ENCODE data around the gene ANKRD63. TPM values are rescaled to one million over a fixed set of nuclear protein-coding genes. Genes with fewer than 3 reads are reported as not detected.

ANKRD63 gene
- total and polyA plus RNA-seq, 4 donors, result not detected

GRCh38 chr15:40314723-40315276 is 31.9 kb upstream of the ANKRD63 start:
- Histone ChIP-seq H3K4me1 (ENCODE audit: control insufficient read depth in 5 of 5, insufficient read depth in 5 of 5, low read length in 5 of 5) (peaks cover 0 to 7% (median 0%) of the 10 kb centered on the region in 5 donors), H3K4me3 (no peak overlapping the region), H3K9me3 (ENCODE audit: control insufficient read depth in 4 of 4, insufficient read depth in 3 of 4, low read length in 3 of 4) (no peaks in the 10 kb centered on the region), H3K27me3 (ENCODE audit: control insufficient read depth in 3 of 3, insufficient read depth in 3 of 3, low read length in 2 of 3) (peaks cover 0 to 9% (median 0%) of the 10 kb centered on the region in 3 donors), H3K27ac (ENCODE audit: low read depth in 1 of 2, low read length in 1 of 2) (no peak overlapping the region), H3K9ac (ENCODE audit: insufficient read depth in 1 of 2, low read length in 2 of 2) (no peak overlapping the region), H3K36me3 (ENCODE audit: control insufficient read depth in 4 of 4, insufficient read depth in 4 of 4, low read length in 4 of 4) (no peaks in the 10 kb centered on the region)
- WGBS, 2 donors, result 59 to 66% methylated on average over 4 of the region's 4 CpGs
- no peak for DNase-seq
- TF ChIP-seq CTCF (IDR thresholded peaks at IDR 0.05; ENCODE audit: control extremely low read depth, extremely low read depth), result no peak
- no peak for ATAC-seq (ENCODE audit: insufficient read depth, low FRiP score)

- 30 to 36% methylated on average over 10 of the region's 10 CpGs for WGBS, 2 donors
- no peaks in the 10 kb centered on the region for H3K36me3 ChIP-seq (ENCODE audit: control insufficient read depth in 4 of 4, insufficient read depth in 4 of 4, low read length in 4 of 4)
- DNase-seq (peak; percentile 61 to 83 (median 67)), ATAC-seq (ENCODE audit: insufficient read depth, low FRiP score) (peak; percentile 57)
- H3K9ac ChIP-seq (ENCODE audit: insufficient read depth in 1 of 2, low read length in 2 of 2), result no peak overlapping the region
- TF ChIP-seq CTCF (IDR thresholded peaks at IDR 0.05; ENCODE audit: control extremely low read depth, extremely low read depth), result no peak
- peaks cover 0 to 7% (median 3%) of the 10 kb centered on the region in 5 donors for H3K4me1 ChIP-seq (ENCODE audit: control insufficient read depth in 5 of 5, insufficient read depth in 5 of 5, low read length in 5 of 5)
- H3K4me3 ChIP-seq, result no peak overlapping the region
- H3K27ac ChIP-seq (ENCODE audit: low read depth in 1 of 2, low read length in 1 of 2), result no peak overlapping the region
- no peaks in the 10 kb centered on the region for H3K9me3 ChIP-seq (ENCODE audit: control insufficient read depth in 4 of 4, insufficient read depth in 3 of 4, low read length in 3 of 4)
- H3K27me3 ChIP-seq (ENCODE audit: control insufficient read depth in 3 of 3, insufficient read depth in 3 of 3, low read length in 2 of 3), result peaks cover 0 to 7% (median 0%) of the 10 kb centered on the region in 3 donors
These were observed 30.9 kb upstream of the ANKRD63 start for GRCh38 chr15:40313531-40314398.

GRCh38 chr15:40312370-40313158 is 29.7 kb upstream of the ANKRD63 start:
- DNase-seq (no peak), ATAC-seq (ENCODE audit: insufficient read depth, low FRiP score) (no peak)
- H3K36me3 ChIP-seq (ENCODE audit: control insufficient read depth in 4 of 4, insufficient read depth in 4 of 4, low read length in 4 of 4), result no peaks in the 10 kb centered on the region
- no peak overlapping the region for H3K27ac ChIP-seq (ENCODE audit: low read depth in 1 of 2, low read length in 1 of 2)
- no peaks in the 10 kb centered on the region for H3K9me3 ChIP-seq (ENCODE audit: control insufficient read depth in 4 of 4, insufficient read depth in 3 of 4, low read length in 3 of 4)
- no peak for TF ChIP-seq CTCF (IDR thresholded peaks at IDR 0.05; ENCODE audit: control extremely low read depth, extremely low read depth)
- peaks cover 0 to 11% (median 5%) of the 10 kb centered on the region in 5 donors for H3K4me1 ChIP-seq (ENCODE audit: control insufficient read depth in 5 of 5, insufficient read depth in 5 of 5, low read length in 5 of 5)
- peaks cover 0 to 7% (median 0%) of the 10 kb centered on the region in 3 donors for H3K27me3 ChIP-seq (ENCODE audit: control insufficient read depth in 3 of 3, insufficient read depth in 3 of 3, low read length in 2 of 3)
- H3K9ac ChIP-seq (ENCODE audit: insufficient read depth in 1 of 2, low read length in 2 of 2), result no peak overlapping the region
- 91 to 93% methylated on average over 10 of the region's 10 CpGs for WGBS, 2 donors
- no peak overlapping the region for H3K4me3 ChIP-seq
